H1 (cell line): ENCODE data around the gene ICAM2.

ENCODE experiments used
- BCL11A ChIP-seq, 2 experiments: IDR thresholded peaks; one replicate each; pipeline ENCODE4 v1.6.1; 2011; ENCODE audit warnings: low read depth in 2 of 2, low read length in 2 of 2, mild to moderate bottlenecking in 2 of 2
- CEBPB ChIP-seq: IDR thresholded peaks from 2 replicates; pipeline ENCODE4 v1.6.1; 2012; ENCODE audit warnings: low read depth, low read length
- POLR2A ChIP-seq, 2 experiments: IDR thresholded peaks; 1 replicate in 1 of 2; 2 replicates in 1 of 2; pipeline ENCODE4 v1.6.1; 2011; ENCODE audit warnings: low read depth in 2 of 2, low read length in 2 of 2, mild to moderate bottlenecking in 2 of 2; ENCODE audit errors: control extremely low read depth in 1 of 2
- POLR2AphosphoS5 ChIP-seq: IDR thresholded peaks from 2 replicates; pipeline ENCODE4 v1.6.1; 2011; ENCODE audit warnings: low read depth, low read length
- SIN3A ChIP-seq, 2 experiments: IDR thresholded peaks in 1 of 2; conservative IDR thresholded peaks in 1 of 2; 2 replicates each; pipeline ENCODE4 v1.6.1; 2011 to 2012; ENCODE audit warnings: low read length in 2 of 2, improper control_type of control experiment in 1 of 2, low read depth in 1 of 2, mild to moderate bottlenecking in 1 of 2
- TEAD4 ChIP-seq: IDR thresholded peaks from 2 replicates; pipeline ENCODE4 v1.6.1; 2012; ENCODE audit warnings: low read depth, low read length, inconsistent platforms, mixed read lengths
- TF ChIP-seq, protein P1 (sequence below), 3 experiments: IDR thresholded peaks; 1 replicate in 2 of 3; 2 replicates in 1 of 3; pipeline versions ENCODE4 v1.5.1 to v1.6.1; 2011; ENCODE audit warnings: low read length in 3 of 3, mild to moderate bottlenecking in 3 of 3, inconsistent platforms in 2 of 3, low read depth in 1 of 3, moderate library complexity in 1 of 3; ENCODE audit not compliant: insufficient read depth in 1 of 3; ENCODE audit errors: control extremely low read depth in 1 of 3
- TF ChIP-seq, protein P2 (sequence below): IDR thresholded peaks from 2 replicates; pipeline ENCODE4 v1.6.1; 2011; ENCODE audit warnings: low read depth, mild to moderate bottlenecking, low read length; ENCODE audit not compliant: insufficient read depth

DNA sequence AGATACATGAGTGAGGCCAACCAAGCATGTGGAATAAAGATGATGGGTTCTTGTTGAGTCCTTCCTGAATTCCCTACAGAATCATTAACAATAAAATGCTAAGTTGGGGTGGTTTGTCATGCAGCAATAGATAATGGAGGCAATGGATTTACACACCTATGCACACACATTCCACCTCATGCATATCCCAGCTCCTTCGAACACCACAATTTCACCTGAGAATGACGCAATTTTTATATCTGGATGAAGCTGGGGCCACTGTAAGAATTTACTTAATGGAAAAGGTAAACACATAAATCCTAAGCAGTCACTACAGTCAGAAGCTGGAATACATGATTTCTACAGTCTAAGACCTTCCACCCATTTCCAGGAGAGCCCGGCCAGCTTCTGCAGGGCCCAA, 49.8 kb upstream of the ICAM2 start:
- TF ChIP-seq TEAD4, result no peak
- TF ChIP-seq, protein P1, sequence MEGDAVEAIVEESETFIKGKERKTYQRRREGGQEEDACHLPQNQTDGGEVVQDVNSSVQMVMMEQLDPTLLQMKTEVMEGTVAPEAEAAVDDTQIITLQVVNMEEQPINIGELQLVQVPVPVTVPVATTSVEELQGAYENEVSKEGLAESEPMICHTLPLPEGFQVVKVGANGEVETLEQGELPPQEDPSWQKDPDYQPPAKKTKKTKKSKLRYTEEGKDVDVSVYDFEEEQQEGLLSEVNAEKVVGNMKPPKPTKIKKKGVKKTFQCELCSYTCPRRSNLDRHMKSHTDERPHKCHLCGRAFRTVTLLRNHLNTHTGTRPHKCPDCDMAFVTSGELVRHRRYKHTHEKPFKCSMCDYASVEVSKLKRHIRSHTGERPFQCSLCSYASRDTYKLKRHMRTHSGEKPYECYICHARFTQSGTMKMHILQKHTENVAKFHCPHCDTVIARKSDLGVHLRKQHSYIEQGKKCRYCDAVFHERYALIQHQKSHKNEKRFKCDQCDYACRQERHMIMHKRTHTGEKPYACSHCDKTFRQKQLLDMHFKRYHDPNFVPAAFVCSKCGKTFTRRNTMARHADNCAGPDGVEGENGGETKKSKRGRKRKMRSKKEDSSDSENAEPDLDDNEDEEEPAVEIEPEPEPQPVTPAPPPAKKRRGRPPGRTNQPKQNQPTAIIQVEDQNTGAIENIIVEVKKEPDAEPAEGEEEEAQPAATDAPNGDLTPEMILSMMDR (IDR thresholded peaks at IDR 0.05; ENCODE audit: control extremely low read depth in 1 of 3, insufficient read depth in 1 of 3, low read depth in 1 of 3, low read length in 3 of 3), result no peak
- no peak for TF ChIP-seq BCL11A (IDR thresholded peaks at IDR 0.05; ENCODE audit: low read depth in 2 of 2, low read length in 2 of 2)
- no peak for TF ChIP-seq POLR2A (IDR thresholded peaks at IDR 0.05; ENCODE audit: control extremely low read depth in 1 of 2, low read depth in 2 of 2, low read length in 2 of 2)
- no peak for TF ChIP-seq POLR2AphosphoS5
- TF ChIP-seq CEBPB, result no peak
- TF ChIP-seq, protein P2, sequence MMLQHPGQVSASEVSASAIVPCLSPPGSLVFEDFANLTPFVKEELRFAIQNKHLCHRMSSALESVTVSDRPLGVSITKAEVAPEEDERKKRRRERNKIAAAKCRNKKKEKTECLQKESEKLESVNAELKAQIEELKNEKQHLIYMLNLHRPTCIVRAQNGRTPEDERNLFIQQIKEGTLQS, result no peak
- TF ChIP-seq SIN3A (conservative IDR thresholded peaks at IDR 0.05 in 1 of 2, IDR thresholded peaks at IDR 0.05 in 1 of 2; ENCODE audit: low read depth in 1 of 2, low read length in 2 of 2), result no peak
